HepG2 (cell line): ENCODE results near the gene PRUNE1. TPM values are rescaled to one million over a fixed set of nuclear protein-coding genes. Genes with fewer than 3 reads are reported as not detected.

Experiments
- ATF6 ChIP-seq: sonication (generic); formaldehyde crosslinking; conservative IDR thresholded peaks from 2 replicates; pipeline ENCODE4 v1.4.0; 2020; ENCODE audit warnings: missing genetic modification reagents
- GLMP ChIP-seq: sonication (generic); formaldehyde crosslinking; IDR thresholded peaks from 2 replicates; pipeline ENCODE4 v1.9.0; 2021; ENCODE audit warnings: missing genetic modification reagents, mild to moderate bottlenecking, borderline replicate concordance
- GTF2F1 ChIP-seq: fragments of 150-350 bp; IDR thresholded peaks from 2 replicates; pipeline ENCODE4 v1.6.1; 2014; ENCODE audit warnings: low read length
- GZF1 ChIP-seq: sonication (generic); formaldehyde crosslinking; IDR thresholded peaks from 2 replicates; pipeline ENCODE4 v1.5.1; 2020; ENCODE audit warnings: mild to moderate bottlenecking, missing genetic modification reagents
- HIC2 ChIP-seq: sonication (generic); formaldehyde crosslinking; IDR thresholded peaks from 2 replicates; pipeline ENCODE4 v1.9.0; 2022; ENCODE audit warnings: low read depth, missing genetic modification reagents
- HNF4G ChIP-seq, 2 experiments: sonication (generic) in 1 of 2; formaldehyde crosslinking in 1 of 2; IDR thresholded peaks; 2 replicates each; pipeline versions ENCODE4 v1.4.0 to v1.6.1; 2011 to 2020; ENCODE audit warnings: borderline replicate concordance in 2 of 2, low read depth in 2 of 2, mild to moderate bottlenecking in 2 of 2, low read length in 1 of 2, missing genetic modification reagents in 1 of 2, moderate library complexity in 1 of 2
- IRF2 ChIP-seq: IDR thresholded peaks from 2 replicates; pipeline ENCODE4 v1.6.1; 2018; ENCODE audit warnings: missing genetic modification reagents, missing compliant biosample characterization
- JUN ChIP-seq: sonication (generic); formaldehyde crosslinking; IDR thresholded peaks from 2 replicates; pipeline ENCODE4 v1.4.0; 2020; ENCODE audit warnings: mild to moderate bottlenecking, missing genetic modification reagents
- KAT8 ChIP-seq: IDR thresholded peaks from 2 replicates; pipeline ENCODE4 v1.6.1; 2016; ENCODE audit warnings: missing genetic modification reagents, missing compliant biosample characterization
- KDM1A ChIP-seq: IDR thresholded peaks from 2 replicates; pipeline ENCODE4 v1.6.1; 2016; ENCODE audit warnings: missing compliant biosample characterization
- LCORL ChIP-seq, 2 experiments: fragments of 450-650 bp in 1 of 2; sonication (generic) in 1 of 2; formaldehyde crosslinking in 1 of 2; IDR thresholded peaks; 2 replicates each; pipeline versions ENCODE4 v1.5.0 to v1.6.1; 2017 to 2020; ENCODE audit warnings: antibody characterized with exemption in 1 of 2, missing genetic modification reagents in 1 of 2
- MED8 ChIP-seq: sonication (generic); formaldehyde crosslinking; IDR thresholded peaks from 2 replicates; pipeline ENCODE4 v1.8.1; 2023; ENCODE audit warnings: mild to moderate bottlenecking, missing genetic modification reagents; ENCODE audit not compliant: insufficient replicate concordance
- NR2C2 ChIP-seq: sonication (generic); formaldehyde crosslinking; IDR thresholded peaks from 2 replicates; pipeline ENCODE4 v1.4.0; 2020; ENCODE audit warnings: missing genetic modification reagents, mild to moderate bottlenecking, moderate library complexity, borderline replicate concordance
- NR2F2 ChIP-seq: IDR thresholded peaks from 2 replicates; pipeline ENCODE4 v1.6.1; 2012; ENCODE audit warnings: low read depth, inconsistent platforms, borderline replicate concordance
- POGK ChIP-seq: sonication (generic); formaldehyde crosslinking; conservative IDR thresholded peaks from 2 replicates; pipeline ENCODE4 v1.8.0; 2022; ENCODE audit warnings: mild to moderate bottlenecking, moderate library complexity, missing genetic modification reagents
- PRPF4 ChIP-seq: fragments of 200-400 bp; formaldehyde crosslinking; IDR thresholded peaks from 2 replicates; pipeline ENCODE4 v1.6.1; 2016; ENCODE audit warnings: low read length, low read depth; ENCODE audit not compliant: poor library complexity, severe bottlenecking
- SIX4 ChIP-seq: sonication (generic); formaldehyde crosslinking; IDR thresholded peaks from 2 replicates; pipeline ENCODE4 v1.4.0; 2020; ENCODE audit warnings: missing genetic modification reagents
- ZBTB7A ChIP-seq: sonication (generic); formaldehyde crosslinking; IDR thresholded peaks from 2 replicates; pipeline ENCODE4 v1.8.0; 2022; ENCODE audit warnings: mild to moderate bottlenecking, missing genetic modification reagents
- ZNF652 ChIP-seq: IDR thresholded peaks from 2 replicates; pipeline ENCODE4 v1.6.1; 2016; ENCODE audit warnings: low read depth, borderline replicate concordance
- ZSCAN5A ChIP-seq: sonication (generic); formaldehyde crosslinking; IDR thresholded peaks from 2 replicates; pipeline ENCODE4 v1.8.0; 2022; ENCODE audit warnings: mild to moderate bottlenecking, missing genetic modification reagents, borderline replicate concordance
- polyA plus RNA-seq, 8 experiments: library from polyadenylated mRNA; depleted of rRNA in 3 of 8; stranded (reverse) in 7 of 8; unstranded in 1 of 8; fragments of >200 nt; fragmentation: Illumina TruSeq in 4 of 8; extraction: Trizol in 4 of 8; gene quantifications; 2 replicates each; pipeline versions ENCODE4 v1.2.1 to v1.2.3, GENCODE V29; 2011 to 2016; ENCODE audit warnings: low read depth in 4 of 8, missing spikeins in 1 of 8, mixed read lengths in 1 of 8; ENCODE audit not compliant: insufficient read depth in 1 of 8
- total RNA-seq, 5 experiments: library from RNA; depleted of rRNA; stranded (reverse); fragments of >200 nt; fragmentation: Illumina TruSeq; extraction: Trizol; gene quantifications; 2 replicates each; pipeline ENCODE4 v1.2.3, GENCODE V29; 2016; ENCODE audit warnings: low read depth in 1 of 5

PRUNE1 gene
- total and polyA plus RNA-seq, 2 of the 13 experiments (the other 11 are each of a cell fraction or from before 2014, with no cell fraction given), result 19.0 to 31.9 TPM

- TF ChIP-seq HNF4G (IDR thresholded peaks at IDR 0.05; ENCODE audit: borderline replicate concordance, low read depth, low read length), result peak; percentile 100
- TF ChIP-seq HNF4G (CRISPR knock-in tag; IDR thresholded peaks at IDR 0.05; ENCODE audit: borderline replicate concordance, low read depth), result peak; percentile 99
- TF ChIP-seq GLMP (CRISPR knock-in tag), result no peak
- 0 out of 2 replicates have a peak, but pooled peaks have one; percentile 29 for TF ChIP-seq ZNF652 (CRISPR knock-in tag)
- TF ChIP-seq LCORL (IDR thresholded peaks at IDR 0.05), result peak; percentile 95
- TF ChIP-seq LCORL (CRISPR knock-in tag; IDR thresholded peaks at IDR 0.05), result peak; percentile 93
- peak; percentile 62; the same call in 1 of the 2 replicates for TF ChIP-seq POGK (CRISPR knock-in tag)
- peak; percentile 61; the same call in 1 of the 2 replicates for TF ChIP-seq SIX4
- 0 out of 2 replicates have a peak, but pooled peaks have one; percentile 61 for TF ChIP-seq ZSCAN5A (CRISPR knock-in tag)
- no peak for TF ChIP-seq HIC2 (CRISPR knock-in tag)
- no peak for TF ChIP-seq GZF1 (CRISPR knock-in tag)
- peak; percentile 78 for TF ChIP-seq JUN (CRISPR knock-in tag)
- TF ChIP-seq IRF2, result peak; percentile 83; the same call in 1 of the 2 replicates
- peak; percentile 88 for TF ChIP-seq NR2F2
- peak; percentile 91 for TF ChIP-seq MED8 (CRISPR knock-in tag)
- TF ChIP-seq ATF6, result no peak
- TF ChIP-seq ZBTB7A, result no peak
- peak; percentile 89 for TF ChIP-seq KDM1A
- TF ChIP-seq GTF2F1, result no peak
- peak; percentile 60 for TF ChIP-seq PRPF4
- peak; percentile 96 for TF ChIP-seq NR2C2
- TF ChIP-seq KAT8 (CRISPR knock-in tag), result 0 out of 2 replicates have a peak, but pooled peaks have one; percentile 27
Observed at GRCh38 chr1:150970808-150971582, 37.3 kb upstream of the PRUNE1 start (continued).
